Neural cell (in vitro differentiated cells): Measurements from ENCODE around the gene TECPR2. TPM values are rescaled to one million over a fixed set of nuclear protein-coding genes. Genes with fewer than 3 reads are reported as not detected.

Experiments
- H2AFZ ChIP-seq: fragments of 200-600, 300-800 bp; sonication (generic), shearing (Covaris generic); 2 replicates; pipeline ENCODE4 v1.6.0; 2014; ENCODE audit warnings: low read depth, mild to moderate bottlenecking, antibody characterized with exemption, low read length, moderate library complexity
- H3F3A ChIP-seq: fragments of 200-600 bp; shearing (Covaris generic); 2 replicates; pipeline ENCODE4 v1.6.1; 2016; ENCODE audit warnings: mild to moderate bottlenecking, moderate library complexity, mixed read lengths, antibody characterized with exemption, low read length; ENCODE audit not compliant: insufficient read depth, poor library complexity, severe bottlenecking
- H3K27ac ChIP-seq: fragments of 200-600, 300-800 bp; sonication (generic), shearing (Covaris generic); 2 replicates; pipeline ENCODE4 v1.5.1; 2014; ENCODE audit warnings: mild to moderate bottlenecking, low read length, moderate library complexity
- H3K27me3 ChIP-seq: fragments of 300-800, 200-600 bp; sonication (generic), shearing (Covaris generic); 2 replicates; pipeline ENCODE4 v1.6.0; 2014; ENCODE audit warnings: mild to moderate bottlenecking, low read depth, low read length, moderate library complexity; ENCODE audit not compliant: insufficient read depth
- H3K36me3 ChIP-seq: fragments of 300-800, 200-600 bp; sonication (generic), shearing (Covaris generic); 2 replicates; pipeline ENCODE4 v1.5.1; 2014; ENCODE audit warnings: mild to moderate bottlenecking, antibody characterized with exemption, low read length, moderate library complexity; ENCODE audit not compliant: insufficient read depth
- H3K4me2 ChIP-seq: fragments of 300-800, 200-600 bp; sonication (generic), shearing (Covaris generic); 2 replicates; pipeline ENCODE4 v1.6.0; 2014; ENCODE audit warnings: mild to moderate bottlenecking, low read length
- H3K4me3 ChIP-seq: fragments of 300-800, 200-600 bp; sonication (generic), shearing (Covaris generic); 2 replicates; pipeline ENCODE4 v1.5.1; 2014; ENCODE audit warnings: mild to moderate bottlenecking, low read length, moderate library complexity
- H3K79me2 ChIP-seq: fragments of 200-600 bp; shearing (Covaris generic); replicated peaks from 2 replicates; pipeline ENCODE4 v1.6.0; 2014; ENCODE audit warnings: mild to moderate bottlenecking, low read length, moderate library complexity; ENCODE audit not compliant: insufficient read depth
- H3K9ac ChIP-seq: fragments of 300-800, 200-600 bp; sonication (generic), shearing (Covaris generic); 2 replicates; pipeline ENCODE4 v1.6.1; 2016; ENCODE audit warnings: mild to moderate bottlenecking, low read length, mixed read lengths
- H3K9me2 ChIP-seq: fragments of 200-600 bp; shearing (Covaris generic); 2 replicates; pipeline ENCODE4 v1.6.1; 2016; ENCODE audit warnings: mild to moderate bottlenecking, low read length, mixed read lengths; ENCODE audit not compliant: insufficient read depth
- H3K9me3 ChIP-seq: fragments of 200-600, 300-800 bp; sonication (generic), shearing (Covaris generic); 2 replicates; pipeline ENCODE4 v1.6.1; 2016; ENCODE audit warnings: mild to moderate bottlenecking, mixed run types, low read length, moderate library complexity, mixed read lengths
- H4K20me1 ChIP-seq: fragments of 200-600 bp; shearing (Covaris generic); 2 replicates; pipeline ENCODE4 v1.6.1; 2016; ENCODE audit warnings: mild to moderate bottlenecking, mixed run types; ENCODE audit not compliant: insufficient read depth
- EP300 ChIP-seq: fragments of 450-650 bp; conservative IDR thresholded peaks from 2 replicates; pipeline ENCODE4 v1.6.1; 2014; ENCODE audit warnings: antibody characterized with exemption, mild to moderate bottlenecking, moderate library complexity; ENCODE audit not compliant: poor library complexity, severe bottlenecking
- EZH2 ChIP-seq: fragments of 200-600, 300-800 bp; shearing (Covaris generic), sonication (generic); IDR thresholded peaks from 2 replicates; pipeline ENCODE4 v1.6.1; 2014; ENCODE audit warnings: antibody characterized with exemption, low read length, borderline replicate concordance, mild to moderate bottlenecking; ENCODE audit not compliant: insufficient read depth, poor library complexity, severe bottlenecking
- MXI1 ChIP-seq: fragments of 450-650 bp; conservative IDR thresholded peaks from 2 replicates; pipeline ENCODE4 v1.6.1; 2014; ENCODE audit warnings: antibody characterized with exemption, mild to moderate bottlenecking; ENCODE audit not compliant: poor library complexity, severe bottlenecking
- POLR2AphosphoS5 ChIP-seq: IDR thresholded peaks from 2 replicates; pipeline ENCODE4 v1.6.1; 2012
- RAD21 ChIP-seq: fragments of 450-650 bp; conservative IDR thresholded peaks from 2 replicates; pipeline ENCODE4 v1.6.1; 2014; ENCODE audit warnings: antibody characterized with exemption, mild to moderate bottlenecking, moderate library complexity
- SMC3 ChIP-seq: fragments of 450-650 bp; conservative IDR thresholded peaks from 2 replicates; pipeline ENCODE4 v1.6.1; 2014; ENCODE audit warnings: antibody characterized with exemption, mild to moderate bottlenecking, moderate library complexity; ENCODE audit not compliant: poor library complexity
- TAF1 ChIP-seq: IDR thresholded peaks from 2 replicates; pipeline ENCODE4 v1.6.1; 2012; ENCODE audit warnings: low read depth
- polyA plus RNA-seq: library from polyadenylated mRNA; depleted of rRNA; stranded (reverse); fragments of >200 nt; gene quantifications from 2 replicates; pipeline ENCODE4 v1.2.3, GENCODE V29; 2014
- TF ChIP-seq, protein P1 (sequence below): IDR thresholded peaks from 2 replicates; pipeline ENCODE4 v1.6.1; 2012; ENCODE audit warnings: borderline replicate concordance
- TF ChIP-seq, protein P2 (sequence below): fragments of 450-650 bp; IDR thresholded peaks from 2 replicates; pipeline ENCODE4 v1.5.1; 2014; ENCODE audit warnings: antibody characterized with exemption, mild to moderate bottlenecking, moderate library complexity; ENCODE audit not compliant: poor library complexity, severe bottlenecking

TECPR2 gene
- polyA plus RNA-seq, 1 donor from 2014 or later, result 7.0 TPM

DNA sequence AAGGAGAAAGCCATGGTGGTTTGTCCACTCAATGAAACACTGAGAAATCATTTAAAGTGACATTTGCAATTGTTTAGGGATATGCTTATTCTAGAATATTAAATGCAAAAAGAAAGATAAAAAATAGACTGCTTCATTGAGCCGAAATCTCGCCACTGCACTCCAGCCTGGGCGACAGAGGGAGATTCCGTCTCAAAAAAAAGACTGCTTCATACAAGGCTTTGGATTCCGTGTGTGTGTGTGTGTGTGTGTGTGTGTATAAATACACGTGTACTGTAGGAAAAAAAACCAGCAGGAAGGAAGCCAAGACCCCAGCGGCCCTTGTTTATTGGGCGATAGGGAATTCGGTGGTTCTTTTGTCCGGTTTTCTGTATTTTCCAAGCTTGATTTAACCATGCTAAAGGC, 46.4 kb upstream of the TECPR2 start (continued):
- TF ChIP-seq, protein P1, sequence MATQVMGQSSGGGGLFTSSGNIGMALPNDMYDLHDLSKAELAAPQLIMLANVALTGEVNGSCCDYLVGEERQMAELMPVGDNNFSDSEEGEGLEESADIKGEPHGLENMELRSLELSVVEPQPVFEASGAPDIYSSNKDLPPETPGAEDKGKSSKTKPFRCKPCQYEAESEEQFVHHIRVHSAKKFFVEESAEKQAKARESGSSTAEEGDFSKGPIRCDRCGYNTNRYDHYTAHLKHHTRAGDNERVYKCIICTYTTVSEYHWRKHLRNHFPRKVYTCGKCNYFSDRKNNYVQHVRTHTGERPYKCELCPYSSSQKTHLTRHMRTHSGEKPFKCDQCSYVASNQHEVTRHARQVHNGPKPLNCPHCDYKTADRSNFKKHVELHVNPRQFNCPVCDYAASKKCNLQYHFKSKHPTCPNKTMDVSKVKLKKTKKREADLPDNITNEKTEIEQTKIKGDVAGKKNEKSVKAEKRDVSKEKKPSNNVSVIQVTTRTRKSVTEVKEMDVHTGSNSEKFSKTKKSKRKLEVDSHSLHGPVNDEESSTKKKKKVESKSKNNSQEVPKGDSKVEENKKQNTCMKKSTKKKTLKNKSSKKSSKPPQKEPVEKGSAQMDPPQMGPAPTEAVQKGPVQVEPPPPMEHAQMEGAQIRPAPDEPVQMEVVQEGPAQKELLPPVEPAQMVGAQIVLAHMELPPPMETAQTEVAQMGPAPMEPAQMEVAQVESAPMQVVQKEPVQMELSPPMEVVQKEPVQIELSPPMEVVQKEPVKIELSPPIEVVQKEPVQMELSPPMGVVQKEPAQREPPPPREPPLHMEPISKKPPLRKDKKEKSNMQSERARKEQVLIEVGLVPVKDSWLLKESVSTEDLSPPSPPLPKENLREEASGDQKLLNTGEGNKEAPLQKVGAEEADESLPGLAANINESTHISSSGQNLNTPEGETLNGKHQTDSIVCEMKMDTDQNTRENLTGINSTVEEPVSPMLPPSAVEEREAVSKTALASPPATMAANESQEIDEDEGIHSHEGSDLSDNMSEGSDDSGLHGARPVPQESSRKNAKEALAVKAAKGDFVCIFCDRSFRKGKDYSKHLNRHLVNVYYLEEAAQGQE, result no peak
- TF ChIP-seq MXI1 (no peak), POLR2AphosphoS5 (no peak)

DNA sequence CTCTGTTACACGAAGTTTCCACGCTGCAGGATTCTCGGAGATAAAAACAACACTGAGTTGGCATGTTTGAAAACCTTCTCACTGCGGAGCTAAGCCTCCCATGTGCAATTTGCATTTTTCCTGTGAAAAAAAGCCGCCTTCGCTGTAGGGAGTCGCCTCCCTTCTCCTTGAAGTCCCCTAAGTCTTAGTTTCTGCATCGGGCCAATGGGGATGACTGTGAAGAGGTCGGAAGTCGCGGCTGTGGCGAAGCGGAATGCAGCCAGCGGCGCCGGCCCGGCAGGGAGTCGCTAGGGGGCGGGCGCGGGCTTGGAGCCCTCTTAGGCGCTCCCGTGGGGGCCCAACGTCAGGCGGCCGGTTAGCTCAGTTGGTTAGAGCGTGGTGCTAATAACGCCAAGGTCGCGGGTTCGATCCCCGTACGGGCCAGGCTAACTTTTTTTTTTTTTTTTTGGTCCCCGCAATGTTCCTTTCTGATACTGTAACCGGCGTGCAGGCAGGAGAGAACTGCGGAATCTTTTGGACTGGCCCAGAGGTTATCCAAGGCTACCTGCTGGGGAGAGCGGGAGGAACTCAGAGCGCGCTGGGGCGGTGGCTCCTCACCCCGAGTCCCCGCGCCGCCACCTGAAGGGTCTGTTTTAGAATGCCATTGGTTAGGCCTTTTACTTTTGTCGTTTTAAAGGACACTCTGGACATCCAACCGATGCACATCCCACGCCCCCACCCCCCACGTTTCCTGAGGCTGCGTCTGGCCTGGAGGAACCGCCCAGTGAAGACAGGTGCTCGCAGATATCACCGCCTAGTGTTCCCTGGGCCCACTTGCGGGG, 45.8 kb upstream of the TECPR2 start:
- peak overlapping the region; percentile 66 for H3K9ac ChIP-seq

More for the DNA sequence above, 45.8 kb upstream of the TECPR2 start:
- H3K27ac ChIP-seq, result peak overlapping the region; percentile 86
- no peaks in the 10 kb centered on the region for H3K36me3 ChIP-seq
- peaks cover 3% of the 10 kb centered on the region for H3K79me2 ChIP-seq
- H3K9me2 ChIP-seq, result no peaks in the 10 kb centered on the region
- peak overlapping the region; percentile 53 for H2AFZ ChIP-seq
- H3F3A ChIP-seq, result peaks cover 5% of the 10 kb centered on the region
- TF ChIP-seq, protein P1, result peak; percentile 13
- TF ChIP-seq, protein P2, sequence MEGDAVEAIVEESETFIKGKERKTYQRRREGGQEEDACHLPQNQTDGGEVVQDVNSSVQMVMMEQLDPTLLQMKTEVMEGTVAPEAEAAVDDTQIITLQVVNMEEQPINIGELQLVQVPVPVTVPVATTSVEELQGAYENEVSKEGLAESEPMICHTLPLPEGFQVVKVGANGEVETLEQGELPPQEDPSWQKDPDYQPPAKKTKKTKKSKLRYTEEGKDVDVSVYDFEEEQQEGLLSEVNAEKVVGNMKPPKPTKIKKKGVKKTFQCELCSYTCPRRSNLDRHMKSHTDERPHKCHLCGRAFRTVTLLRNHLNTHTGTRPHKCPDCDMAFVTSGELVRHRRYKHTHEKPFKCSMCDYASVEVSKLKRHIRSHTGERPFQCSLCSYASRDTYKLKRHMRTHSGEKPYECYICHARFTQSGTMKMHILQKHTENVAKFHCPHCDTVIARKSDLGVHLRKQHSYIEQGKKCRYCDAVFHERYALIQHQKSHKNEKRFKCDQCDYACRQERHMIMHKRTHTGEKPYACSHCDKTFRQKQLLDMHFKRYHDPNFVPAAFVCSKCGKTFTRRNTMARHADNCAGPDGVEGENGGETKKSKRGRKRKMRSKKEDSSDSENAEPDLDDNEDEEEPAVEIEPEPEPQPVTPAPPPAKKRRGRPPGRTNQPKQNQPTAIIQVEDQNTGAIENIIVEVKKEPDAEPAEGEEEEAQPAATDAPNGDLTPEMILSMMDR, result peak; percentile 92
- TF ChIP-seq POLR2AphosphoS5 (peak; percentile 12), EZH2 (no peak), EP300 (no peak), MXI1 (peak; percentile 90), SMC3 (peak; percentile 53), TAF1 (no peak), RAD21 (peak; percentile 33)
- H3K4me2 ChIP-seq, result peak overlapping the region; percentile 79
- H4K20me1 ChIP-seq, result no peaks in the 10 kb centered on the region
- H3K27me3 ChIP-seq, result no peaks in the 10 kb centered on the region
- peak overlapping the region; percentile 71 for H3K4me3 ChIP-seq
- no peaks in the 10 kb centered on the region for H3K9me3 ChIP-seq
